Psoas muscle (tissue), 8 donors: ENCODE data around the gene IDUA. TPM values are rescaled to one million over a fixed set of nuclear protein-coding genes. Genes with fewer than 3 reads are reported as not detected.

Experiments used
- ATAC-seq, 4 donors: fragments of 200-7000 bp; cut with Tn5 transposase; one replicate each; pipeline ENCODE4 v1.9.1; 2020; ENCODE audit warnings: moderate library complexity in 3 of 4, mild to moderate bottlenecking in 2 of 4
- DNase-seq, 2 donors: peaks; one replicate each; pipeline ENCODE4 v3.0.0-alpha.2; 2020
- H3K27ac ChIP-seq: fragments of 200-600 bp; one replicate; pipeline ENCODE4 v1.8.0; 2022
- H3K27me3 ChIP-seq, 3 donors: fragments of 200-600 bp in 1 of 3; one replicate each; pipeline versions ENCODE4 v1.6.1 to v1.8.0; 2013 to 2022; ENCODE audit warnings: low read length in 2 of 3, mild to moderate bottlenecking in 2 of 3, moderate library complexity in 1 of 3; ENCODE audit not compliant: insufficient read depth in 3 of 3
- H3K36me3 ChIP-seq, 2 donors: fragments of 200-600 bp in 1 of 2; one replicate each; pipeline versions ENCODE4 v1.6.1 to v1.8.0; 2013 to 2022; ENCODE audit warnings: low read depth in 1 of 2, mild to moderate bottlenecking in 1 of 2, moderate library complexity in 1 of 2; ENCODE audit not compliant: insufficient read depth in 1 of 2
- H3K4me1 ChIP-seq: fragments of 200-600 bp; one replicate; pipeline ENCODE4 v1.8.0; 2022
- H3K4me3 ChIP-seq: fragments of 200-600 bp; one replicate; pipeline ENCODE4 v1.8.0; 2022; ENCODE audit warnings: mild to moderate bottlenecking
- H3K9me3 ChIP-seq: fragments of 200-600 bp; one replicate; pipeline ENCODE4 v1.8.0; 2022
- CTCF ChIP-seq: fragments of 200-600 bp; IDR thresholded peaks from one replicate; pipeline ENCODE4 v1.8.0; 2022; ENCODE audit warnings: antibody characterized with exemption
- WGBS, 3 donors: extraction: QIAGEN DNeasy Blood & Tissue Kit; methylation state at CpG; one replicate each; pipeline versions ENCODE4 v1.1.6 to v1.1.7; 2013; 5-methylcytosine and 5-hydroxymethylcytosine counted together
- intact Hi-C, 2 donors: fragments of 100-400 bp; cut with DNase I; formaldehyde crosslinking; loops; one replicate each; pipeline versions ENCODE4 v1.11.0 to v1.14.2; 2022
- polyA plus RNA-seq, 3 donors: library from polyadenylated mRNA; stranded (reverse); fragments of 200-250 nt; gene quantifications; one replicate each; pipeline ENCODE4 v1.2.3, GENCODE V29; 2013
- total RNA-seq, 4 donors: library from RNA; stranded (reverse); fragmentation: NEBNext Ultra II Directional in 2 of 4; extraction: Animal tissue kit (Norgen Biotek cat#: 25700) in 2 of 4; gene quantifications; one replicate each; pipeline versions ENCODE4 v1.2.1 to v1.2.4, GENCODE V29; 2021 to 2023
- donor health status: healthy with polysubstance abuse.
- donor health status: DM: no; HTN: no; CAD: no; lungs with moderate emphysema.
- donor health status: Bipolar disorder and iron deficiency.
- donor health status: healthy.
- donor health status: DM: yes; HTN: yes; CAD: no.
- donor health status: DM: no; HTN: no; CAD: no.
- donor health status: DM: no; HTN: no; CAD: no.
- donor health status: DM: yes; HTN: yes; CAD: no.

Gene IDUA
- total and polyA plus RNA-seq, 7 donors = 1.3 to 6.0 (median 5.1) TPM

DNA sequence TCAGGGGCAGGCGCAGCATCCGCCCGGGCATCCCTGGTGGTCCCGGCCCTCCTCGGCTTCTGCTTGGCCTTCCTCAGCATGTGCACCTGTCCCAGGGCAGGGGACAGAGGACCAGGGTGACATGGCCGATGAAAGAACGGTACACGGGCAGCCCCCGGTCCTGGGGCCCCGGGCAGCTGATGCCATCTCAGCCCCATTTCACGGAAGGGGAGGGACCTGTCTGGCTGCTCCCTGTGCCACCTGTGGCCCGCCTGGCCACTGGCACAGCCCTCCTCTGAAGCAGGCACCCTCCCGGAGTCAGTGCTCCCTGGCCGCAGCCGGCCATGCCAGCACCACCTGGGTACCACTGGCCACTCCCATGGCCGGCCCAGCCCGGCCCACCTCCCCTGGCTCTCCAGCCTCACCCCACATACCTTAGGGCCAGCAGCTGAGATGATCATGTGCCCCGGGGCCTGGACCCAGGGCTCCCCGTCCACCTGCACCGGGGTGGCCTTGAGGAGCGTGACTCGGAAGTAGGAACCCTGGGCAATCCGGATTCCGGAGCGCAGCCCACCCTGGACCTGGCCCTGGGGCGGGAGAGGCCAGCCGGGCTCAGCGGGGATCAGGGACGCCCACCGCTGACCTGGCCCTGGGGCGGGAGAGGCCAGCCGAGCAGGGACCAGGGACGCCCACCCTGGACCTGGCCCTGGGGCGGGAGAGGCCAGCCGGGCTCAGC is 26.1 kb upstream of the IDUA start:
- intact Hi-C loops = no loop called here
- no peak for TF ChIP-seq CTCF
- H3K36me3 ChIP-seq = peaks cover 2 to 44% of the 10 kb centered on the region in 2 donors

GRCh38 chr4:961351-962230 is 25.3 kb upstream of the IDUA start:
- no peak overlapping the region for H3K4me3 ChIP-seq
- DNase-seq = peak in 1 of 2 donors; percentile 54
- H3K4me1 ChIP-seq = no peaks in the 10 kb centered on the region
- no peak for TF ChIP-seq CTCF
- no peak for ATAC-seq
- H3K27ac ChIP-seq = no peak overlapping the region
- H3K9me3 ChIP-seq = no peaks in the 10 kb centered on the region
- H3K36me3 ChIP-seq = peaks cover 2 to 47% of the 10 kb centered on the region in 2 donors
- no peaks in the 10 kb centered on the region for H3K27me3 ChIP-seq
- intact Hi-C loops = no loop called here
- 86 to 90% (median 87%) methylated on average over 47 to 52 of the region's 52 CpGs for WGBS, 3 donors

More for the DNA sequence above, 26.1 kb upstream of the IDUA start:
- Histone ChIP-seq H3K27me3 (no peaks in the 10 kb centered on the region), H3K27ac (no peak overlapping the region), H3K4me1 (no peaks in the 10 kb centered on the region), H3K4me3 (no peak overlapping the region), H3K9me3 (no peaks in the 10 kb centered on the region)
- DNase-seq = peak in 1 of 2 donors; percentile 51
- ATAC-seq = peak in 2 of 4 donors; percentile 14
- WGBS, 3 donors = 82 to 88% (median 85%) methylated on average over 28 to 35 of the region's 35 CpGs

DNA sequence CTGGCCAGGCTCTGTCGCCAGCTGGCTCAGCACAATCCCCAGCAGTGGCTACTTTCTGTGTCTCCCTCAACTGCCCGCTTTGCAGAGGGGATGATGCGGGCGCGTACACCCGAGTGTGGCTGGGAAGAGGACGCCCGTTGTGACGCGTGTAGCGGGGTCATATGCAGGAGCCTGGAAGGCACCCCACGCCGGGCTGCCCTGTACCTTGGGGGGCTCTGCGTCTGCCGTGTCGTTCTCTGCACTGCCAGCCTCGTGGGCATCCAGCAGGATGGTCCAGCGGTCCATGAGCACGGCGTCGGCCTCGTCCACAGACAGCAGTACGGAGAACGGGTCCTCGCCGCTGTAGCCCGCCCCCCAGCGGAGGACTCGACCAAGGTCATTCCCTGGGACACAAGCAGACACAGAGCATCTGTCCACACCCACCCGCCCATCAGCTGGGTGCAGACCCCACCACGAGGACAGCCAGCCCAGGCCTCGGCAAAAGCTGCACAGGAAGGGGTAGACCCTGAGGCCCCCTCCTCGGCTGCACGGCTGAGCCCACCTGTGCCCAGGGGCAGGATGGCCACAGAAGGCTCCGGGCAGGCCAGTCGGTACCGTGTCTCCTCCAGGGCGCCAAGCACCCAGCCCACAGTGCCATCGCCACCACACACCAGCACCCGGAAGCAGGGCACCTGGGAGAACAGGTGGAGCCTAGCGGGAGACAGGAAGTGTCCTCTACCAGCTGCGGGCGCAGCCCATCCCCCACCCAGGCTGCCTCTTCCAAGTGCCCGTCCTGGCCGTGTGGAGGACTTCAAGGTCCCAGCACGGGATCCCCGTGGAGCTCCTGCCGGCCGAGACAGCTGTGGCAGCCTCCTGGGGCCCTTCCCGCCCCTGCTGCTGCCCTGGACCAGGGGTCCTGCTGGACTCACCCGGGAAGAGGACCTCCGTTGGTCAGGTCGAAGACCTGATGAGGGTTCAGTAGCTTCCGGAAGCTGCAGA is 24.3 kb upstream of the IDUA start:
- H3K4me3 ChIP-seq = no peak overlapping the region
- H3K27ac ChIP-seq = no peak overlapping the region
- peaks cover 2 to 47% of the 10 kb centered on the region in 2 donors for H3K36me3 ChIP-seq
- no peak for ATAC-seq
- H3K4me1 ChIP-seq = no peaks in the 10 kb centered on the region
- H3K9me3 ChIP-seq = no peaks in the 10 kb centered on the region
- WGBS, 3 donors = 88 to 92% (median 90%) methylated on average over 47 to 54 of the region's 54 CpGs
- no peak for TF ChIP-seq CTCF
- no peaks in the 10 kb centered on the region for H3K27me3 ChIP-seq
- intact Hi-C loops = no loop called here
- DNase-seq = peak in 1 of 2 donors; percentile 49
